GM19468 (cell line): ENCODE data around the gene PDCD2.
A peak's percentile ranks its signal among the peaks of the same experiment; 100 is the strongest.
"Not testable (repeated sequence)": the region's sequence is repeated elsewhere in the genome, so short reads cannot be mapped to it uniquely, and the experiment has no call there.

Experiments
- ATAC-seq: cut with Tn5 transposase; IDR thresholded peaks from one replicate; pipeline ENCODE4 v1.9.1; 2021; ENCODE audit warnings: mild to moderate bottlenecking, moderate library complexity, moderate number of reproducible peaks; ENCODE audit not compliant: unreplicated experiment; ENCODE audit errors: extremely low read depth

The PDCD2 gene

GRCh38 chr6:170552765-170553533, 31.5 kb downstream of the PDCD2 start, which contains the start of gene PSMB1:
Gene PSMB1, minus strand, starts transcription at chr6:170553307. Its CDS starts 65 bp downstream, at chr6:170553242.
- peak; percentile 49 for ATAC-seq

DNA sequence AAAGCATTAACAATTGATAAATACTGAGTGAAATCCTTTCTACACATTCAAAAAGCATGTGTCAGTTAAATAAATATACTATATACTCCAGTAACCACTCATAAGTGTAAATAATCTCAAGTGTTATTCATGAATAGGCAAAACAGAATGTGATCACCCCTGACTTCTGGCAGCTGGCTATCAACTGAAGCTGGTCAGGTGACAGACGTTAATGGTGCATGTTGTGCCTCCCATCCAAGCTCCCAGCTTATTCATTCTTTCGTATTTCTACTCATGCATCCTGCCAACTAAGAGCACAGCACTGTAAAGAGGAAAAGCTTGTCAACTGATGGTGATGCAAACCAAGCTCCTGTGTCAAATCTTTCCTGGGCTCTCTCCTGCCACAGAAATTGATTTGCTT, 39.0 kb downstream of the PDCD2 start:
- ATAC-seq: no peak

- no peak for ATAC-seq
These were observed 42.3 kb downstream of the PDCD2 start for GRCh38 chr6:170542031-170542719.

- ATAC-seq: no peak
These were observed 47.1 kb downstream of the PDCD2 start for GRCh38 chr6:170537329-170537728.

DNA sequence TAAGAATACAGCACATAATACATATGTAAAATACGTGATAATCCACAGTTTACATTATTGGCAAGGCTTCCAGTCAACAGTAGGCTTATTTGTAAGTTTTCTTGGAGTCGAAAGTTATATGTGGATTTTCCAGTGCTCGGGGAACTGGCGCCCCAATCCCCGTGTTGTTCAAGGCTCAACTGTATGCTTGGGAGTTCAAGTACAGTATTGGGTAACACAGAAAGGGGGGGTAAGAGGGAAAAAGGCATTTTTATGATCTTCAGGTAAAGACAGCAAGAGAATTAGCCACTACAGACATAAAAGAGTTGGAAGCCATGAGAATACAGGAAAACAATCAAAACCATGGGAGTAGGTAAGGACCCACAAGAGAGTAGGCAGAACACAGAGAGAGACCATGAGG, 47.8 kb downstream of the PDCD2 start:
- ATAC-seq: no peak

DNA sequence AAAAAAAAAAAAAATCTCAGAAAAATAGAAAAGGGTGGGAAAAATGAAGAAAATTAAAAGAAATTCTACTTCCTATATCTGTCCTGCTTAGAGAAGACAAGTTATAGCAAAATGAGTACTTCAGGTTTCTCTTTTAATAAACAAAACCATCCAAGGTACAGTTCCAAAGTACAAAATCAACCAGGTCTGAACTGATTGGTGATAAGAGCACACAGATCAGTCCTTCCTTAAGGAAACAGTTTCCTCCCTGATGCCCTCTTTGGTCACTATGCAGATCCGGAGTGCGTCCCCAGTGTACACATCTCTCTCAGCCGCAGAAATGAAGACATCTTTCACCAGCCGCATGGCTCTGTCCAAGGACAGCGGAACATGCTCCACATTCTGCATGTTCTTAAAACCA, 49.4 kb downstream of the PDCD2 start:
- no peak for ATAC-seq

DNA sequence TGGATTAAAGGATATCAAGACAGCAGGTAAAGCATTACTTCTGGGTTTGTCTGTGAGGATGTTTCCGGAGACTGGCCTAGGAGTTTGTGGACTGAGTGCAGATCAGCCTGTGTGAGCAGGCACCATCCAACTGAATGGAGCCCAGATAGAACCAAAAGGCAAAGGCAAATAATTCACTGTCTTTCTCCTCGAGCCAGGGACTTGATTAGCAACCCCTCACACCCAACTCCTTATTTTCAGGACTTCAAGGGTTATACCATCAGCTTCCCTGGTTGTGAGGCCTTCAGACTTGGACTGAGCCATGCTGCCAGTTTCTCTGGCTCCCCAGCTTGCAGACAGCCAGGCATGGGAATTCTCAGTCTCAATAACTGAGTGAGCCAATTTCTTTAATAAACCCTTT, 50.6 kb downstream of the PDCD2 start:
- no peak for ATAC-seq

- no peak for ATAC-seq
These were observed 51.5 kb downstream of the PDCD2 start for GRCh38 chr6:170532867-170533488.

- peak; percentile 48 for ATAC-seq
These were observed 54.5 kb downstream of the PDCD2 start for GRCh38 chr6:170529839-170530469.

- ATAC-seq: not testable (repeated sequence)
These were observed 56.4 kb downstream of the PDCD2 start for GRCh38 chr6:170527995-170528394.

DNA sequence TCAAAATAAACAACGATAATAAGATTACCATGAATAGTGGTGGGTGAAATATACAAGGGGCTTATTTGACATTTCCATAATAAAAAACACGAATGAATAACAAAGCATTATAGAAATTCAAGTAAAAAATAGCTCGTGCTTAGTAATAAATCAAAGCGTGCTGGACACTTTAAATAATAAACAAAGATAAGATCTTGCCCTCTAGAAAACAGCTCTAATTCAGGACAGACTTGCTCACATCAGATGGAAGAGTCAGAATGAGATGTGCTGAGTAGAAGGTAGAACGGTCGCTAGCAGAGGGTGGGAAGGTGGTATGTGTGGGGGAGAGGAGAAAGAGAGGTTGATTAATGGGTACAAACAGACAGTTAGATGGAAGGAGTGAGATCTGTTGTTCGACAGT, 58.6 kb downstream of the PDCD2 start:
- ATAC-seq: no peak
